DOHH2 (cell line): Measurements from ENCODE around the gene MOGAT2.

Source experiments
- H3F3A ChIP-seq: fragments of 200-600 bp; sonication (generic), shearing (Covaris generic); 2 replicates; pipeline ENCODE4 v1.6.0; 2016; ENCODE audit warnings: antibody characterized with exemption, mild to moderate bottlenecking; ENCODE audit not compliant: control insufficient read depth, insufficient read depth
- H3K27ac ChIP-seq: fragments of 200-600 bp; sonication (generic); 2 replicates; pipeline ENCODE4 v1.5.1; 2014; ENCODE audit warnings: low read depth, mild to moderate bottlenecking, low read length, moderate library complexity
- H3K27me3 ChIP-seq: fragments of 200-600 bp; sonication (generic); 2 replicates; pipeline ENCODE4 v1.6.1; 2014; ENCODE audit warnings: mild to moderate bottlenecking, low read length, mixed read lengths; ENCODE audit not compliant: control insufficient read depth
- H3K36me3 ChIP-seq: fragments of 200-600 bp; sonication (generic); 2 replicates; pipeline ENCODE4 v1.6.1; 2014; ENCODE audit warnings: mild to moderate bottlenecking, low read length, moderate library complexity, mixed read lengths; ENCODE audit not compliant: control insufficient read depth
- H3K4me1 ChIP-seq: fragments of 200-600 bp; sonication (generic); 2 replicates; pipeline ENCODE4 v1.6.1; 2014; ENCODE audit warnings: mild to moderate bottlenecking, low read length, mixed read lengths; ENCODE audit not compliant: control insufficient read depth
- H3K4me2 ChIP-seq: fragments of 200-600 bp; sonication (generic); 2 replicates; pipeline ENCODE4 v1.6.0; 2014; ENCODE audit warnings: mild to moderate bottlenecking, low read length, moderate library complexity
- H3K4me3 ChIP-seq: fragments of 200-600 bp; sonication (generic); 2 replicates; pipeline ENCODE4 v1.5.1; 2014; ENCODE audit warnings: mild to moderate bottlenecking, low read length, mixed read lengths
- H3K79me2 ChIP-seq: fragments of 200-600 bp; sonication (generic); 2 replicates; pipeline ENCODE4 v1.6.1; 2014; ENCODE audit warnings: mild to moderate bottlenecking, low read length, mixed read lengths; ENCODE audit not compliant: control insufficient read depth
- H3K9me2 ChIP-seq: fragments of 200-600 bp; sonication (generic); replicated peaks from 2 replicates; pipeline ENCODE4 v1.6.1; 2014; ENCODE audit warnings: mild to moderate bottlenecking, low read length, mixed read lengths; ENCODE audit not compliant: control insufficient read depth
- H3K9me3 ChIP-seq: fragments of 200-600 bp; sonication (generic); 2 replicates; pipeline ENCODE4 v1.6.1; 2014; ENCODE audit warnings: antibody characterized with exemption, low read length, mixed read lengths; ENCODE audit not compliant: control insufficient read depth, insufficient read depth
- H4K20me1 ChIP-seq: fragments of 200-600 bp; sonication (generic); 2 replicates; pipeline ENCODE4 v1.6.0; 2014; ENCODE audit warnings: low read depth, mild to moderate bottlenecking, antibody characterized with exemption, low read length, moderate library complexity; ENCODE audit not compliant: control insufficient read depth, insufficient read depth
- CTCF ChIP-seq: fragments of 200-600 bp; sonication (generic); IDR thresholded peaks from one replicate; pipeline ENCODE4 v1.5.1; 2014; ENCODE audit warnings: antibody characterized with exemption, mild to moderate bottlenecking, low read depth, low read length; ENCODE audit not compliant: poor library complexity, severe bottlenecking
- EZH2phosphoT487 ChIP-seq: fragments of 200-600 bp; sonication (generic); IDR thresholded peaks from 2 replicates; pipeline ENCODE4 v1.6.1; 2017; ENCODE audit warnings: borderline replicate concordance, mild to moderate bottlenecking, antibody characterized with exemption, low read length, moderate library complexity, mixed read lengths

Gene MOGAT2

GRCh38 chr11:75697906-75698581, 19.6 kb upstream of the MOGAT2 start:
- Histone ChIP-seq H3F3A (no peaks in the 10 kb centered on the region), H3K27ac (no peak overlapping the region), H3K4me2 (no peak overlapping the region), H3K4me3 (no peak overlapping the region), H3K27me3 (peaks cover 21% of the 10 kb centered on the region), H3K36me3 (no peaks in the 10 kb centered on the region), H3K9me3 (no peaks in the 10 kb centered on the region), H4K20me1 (no peaks in the 10 kb centered on the region), H3K4me1 (no peaks in the 10 kb centered on the region), H3K79me2 (no peaks in the 10 kb centered on the region), H3K9me2 (no peaks in the 10 kb centered on the region)
- no peak for TF ChIP-seq CTCF
- no peak for TF ChIP-seq EZH2phosphoT487

- Histone ChIP-seq H3K9me3 (no peaks in the 10 kb centered on the region), H3K4me2 (no peak overlapping the region), H3K79me2 (no peaks in the 10 kb centered on the region), H3K4me3 (no peak overlapping the region), H3K36me3 (no peaks in the 10 kb centered on the region), H3K4me1 (no peaks in the 10 kb centered on the region), H3K9me2 (no peaks in the 10 kb centered on the region), H3K27ac (no peak overlapping the region), H3K27me3 (peaks cover 15% of the 10 kb centered on the region), H4K20me1 (no peaks in the 10 kb centered on the region), H3F3A (no peaks in the 10 kb centered on the region)
- TF ChIP-seq EZH2phosphoT487 (no peak), CTCF (no peak)
Measured at GRCh38 chr11:75700940-75701339, 16.7 kb upstream of the MOGAT2 start.

GRCh38 chr11:75703695-75704237, 13.9 kb upstream of the MOGAT2 start:
- no peaks in the 10 kb centered on the region for H3K36me3 ChIP-seq
- no peaks in the 10 kb centered on the region for H3K9me2 ChIP-seq
- peaks cover 3% of the 10 kb centered on the region; the same call in 1 of the 2 replicates for H3K27me3 ChIP-seq
- H3K4me3 ChIP-seq = no peak overlapping the region
- H3K9me3 ChIP-seq = no peaks in the 10 kb centered on the region
- H3F3A ChIP-seq = no peaks in the 10 kb centered on the region
- H3K4me1 ChIP-seq = no peaks in the 10 kb centered on the region
- no peak overlapping the region for H3K27ac ChIP-seq
- TF ChIP-seq CTCF (no peak), EZH2phosphoT487 (no peak)
- no peaks in the 10 kb centered on the region for H4K20me1 ChIP-seq
- no peaks in the 10 kb centered on the region for H3K79me2 ChIP-seq
- no peak overlapping the region for H3K4me2 ChIP-seq
